HEK293 (cell line): ENCODE measurements around the gene PGAP1.

Experiments used
- AEBP2 ChIP-seq: fragments of 450-650 bp; formaldehyde crosslinking; IDR thresholded peaks from 2 replicates; pipeline ENCODE4 v1.5.1; 2016; ENCODE audit warnings: missing biosample characterization, missing genetic modification characterization, borderline replicate concordance
- GFI1B ChIP-seq: fragments of 450-650 bp; formaldehyde crosslinking; IDR thresholded peaks from 2 replicates; pipeline ENCODE4 v1.5.1; 2016; ENCODE audit warnings: missing biosample characterization, missing genetic modification characterization
- HOXA7 ChIP-seq: sonication (generic); formaldehyde crosslinking; IDR thresholded peaks from 2 replicates; pipeline ENCODE4 v1.8.1; 2022; ENCODE audit warnings: missing genetic modification reagents, borderline replicate concordance
- KLF9 ChIP-seq: fragments of 450-650 bp; formaldehyde crosslinking; IDR thresholded peaks from 2 replicates; pipeline ENCODE4 v1.5.1; 2016; ENCODE audit warnings: missing biosample characterization, missing genetic modification characterization, low read depth
- PRDM4 ChIP-seq: fragments of 450-650 bp; formaldehyde crosslinking; IDR thresholded peaks from 2 replicates; pipeline ENCODE4 v1.5.1; 2017; ENCODE audit warnings: missing biosample characterization, missing genetic modification characterization
- SALL2 ChIP-seq: fragments of 450-650 bp; formaldehyde crosslinking; IDR thresholded peaks from 2 replicates; pipeline ENCODE4 v1.5.0; 2017; ENCODE audit warnings: missing biosample characterization, mild to moderate bottlenecking, missing genetic modification characterization, borderline replicate concordance
- TSHZ1 ChIP-seq: fragments of 450-650 bp; formaldehyde crosslinking; IDR thresholded peaks from 2 replicates; pipeline ENCODE4 v1.5.1; 2016; ENCODE audit warnings: missing biosample characterization, missing genetic modification characterization, borderline replicate concordance
- ZNF157 ChIP-seq: fragments of 450-650 bp; formaldehyde crosslinking; IDR thresholded peaks from 2 replicates; pipeline ENCODE4 v1.5.1; 2016; ENCODE audit warnings: missing biosample characterization, missing genetic modification characterization
- ZNF184 ChIP-seq: fragments of 450-650 bp; IDR thresholded peaks from 2 replicates; pipeline ENCODE4 v1.5.1; 2018; ENCODE audit warnings: missing biosample characterization, mild to moderate bottlenecking, missing genetic modification characterization
- ZNF239 ChIP-seq: fragments of 450-650 bp; formaldehyde crosslinking; IDR thresholded peaks from 2 replicates; pipeline ENCODE4 v1.5.1; 2016; ENCODE audit warnings: missing biosample characterization, missing genetic modification characterization
- ZNF26 ChIP-seq: fragments of 450-650 bp; formaldehyde crosslinking; IDR thresholded peaks from 2 replicates; pipeline ENCODE4 v1.5.1; 2016; ENCODE audit warnings: missing biosample characterization, missing genetic modification characterization
- ZNF274 ChIP-seq, 2 experiments: fragments of 200-500 bp in 1 of 2; fragments of 450-650 bp in 1 of 2; sonication (Bioruptor generic) in 1 of 2; formaldehyde crosslinking in 1 of 2; IDR thresholded peaks; 2 replicates each; pipeline versions ENCODE4 v1.5.1 to v1.6.1; 2014 to 2016; ENCODE audit warnings: borderline replicate concordance in 1 of 2, inconsistent platforms in 1 of 2, low read length in 1 of 2, missing biosample characterization in 1 of 2, missing genetic modification characterization in 1 of 2
- ZNF280D ChIP-seq: fragments of 450-650 bp; formaldehyde crosslinking; IDR thresholded peaks from 2 replicates; pipeline ENCODE4 v1.5.1; 2016; ENCODE audit warnings: missing biosample characterization, missing genetic modification characterization
- ZNF341 ChIP-seq: fragments of 450-650 bp; formaldehyde crosslinking; IDR thresholded peaks from 2 replicates; pipeline ENCODE4; 2016; ENCODE audit warnings: low read depth, missing biosample characterization, missing genetic modification characterization
- ZNF354C ChIP-seq: fragments of 450-650 bp; formaldehyde crosslinking; IDR thresholded peaks from 2 replicates; pipeline ENCODE4 v1.5.1; 2016; ENCODE audit warnings: missing biosample characterization, missing genetic modification characterization, low read depth, borderline replicate concordance
- ZNF366 ChIP-seq: fragments of 450-650 bp; formaldehyde crosslinking; conservative IDR thresholded peaks from 2 replicates; pipeline ENCODE4 v1.5.1; 2016; ENCODE audit warnings: missing biosample characterization, missing genetic modification characterization
- ZNF473 ChIP-seq: fragments of 450-650 bp; formaldehyde crosslinking; IDR thresholded peaks from 2 replicates; pipeline ENCODE4 v1.5.1; 2017; ENCODE audit warnings: missing biosample characterization, missing genetic modification characterization
- ZNF510 ChIP-seq: fragments of 450-650 bp; formaldehyde crosslinking; IDR thresholded peaks from 2 replicates; pipeline ENCODE4 v1.5.1; 2018; ENCODE audit warnings: mild to moderate bottlenecking, missing genetic modification characterization, missing biosample characterization; ENCODE audit not compliant: insufficient replicate concordance
- ZNF580 ChIP-seq: fragments of 450-650 bp; formaldehyde crosslinking; IDR thresholded peaks from 2 replicates; pipeline ENCODE4 v1.5.1; 2016; ENCODE audit warnings: missing biosample characterization, missing genetic modification characterization
- ZNF596 ChIP-seq: fragments of 450-650 bp; IDR thresholded peaks from 2 replicates; pipeline ENCODE4 v1.5.0; 2018; ENCODE audit warnings: missing biosample characterization, mild to moderate bottlenecking, missing genetic modification characterization, moderate library complexity
- ZNF623 ChIP-seq: fragments of 450-650 bp; formaldehyde crosslinking; IDR thresholded peaks from 2 replicates; pipeline ENCODE4 v1.5.1; 2016; ENCODE audit warnings: missing biosample characterization, missing genetic modification characterization
- ZNF645 ChIP-seq: fragments of 450-650 bp; formaldehyde crosslinking; IDR thresholded peaks from 2 replicates; pipeline ENCODE4; 2016; ENCODE audit warnings: missing biosample characterization, missing genetic modification characterization
- ZNF670 ChIP-seq: fragments of 450-650 bp; formaldehyde crosslinking; IDR thresholded peaks from 2 replicates; pipeline ENCODE4 v1.5.1; 2016; ENCODE audit warnings: missing biosample characterization, missing genetic modification characterization, low read depth

The PGAP1 gene

GRCh38 chr2:196925768-196926561 is 542 bp downstream of the PGAP1 start (continued):
- TF ChIP-seq TSHZ1 (tag by site-specific recombination) (no peak), ZNF645 (tag by site-specific recombination) (no peak), KLF9 (tag by site-specific recombination) (0 out of 2 replicates have a peak, but pooled peaks have one; percentile 14), HOXA7 (CRISPR knock-in tag) (no peak), ZNF184 (tag by site-specific recombination) (no peak), SALL2 (tag by site-specific recombination) (no peak), PRDM4 (peak; percentile 38; the same call in 1 of the 2 replicates), ZNF670 (tag by site-specific recombination) (no peak), ZNF580 (tag by site-specific recombination) (no peak), ZNF366 (0 out of 2 replicates have a peak, but pooled peaks have one; percentile 9), ZNF239 (tag by site-specific recombination) (no peak), ZNF510 (tag by site-specific recombination) (no peak), ZNF341 (peak; percentile 76), ZNF274 (IDR thresholded peaks at IDR 0.05; ENCODE audit: low read length) (no peak), ZNF274 (tag by site-specific recombination; IDR thresholded peaks at IDR 0.05; ENCODE audit: borderline replicate concordance) (no peak), GFI1B (tag by site-specific recombination) (no peak), ZNF280D (tag by site-specific recombination) (no peak), ZNF354C (no peak), ZNF26 (tag by site-specific recombination) (no peak), AEBP2 (tag by site-specific recombination) (no peak), ZNF623 (tag by site-specific recombination) (no peak), ZNF473 (tag by site-specific recombination) (no peak), ZNF596 (no peak), ZNF157 (tag by site-specific recombination) (no peak)
